SH-SY5Y (cell line): ENCODE results near the gene ENO4.

Experiments
- GATA2 ChIP-seq: IDR thresholded peaks from 2 replicates; pipeline ENCODE4 v1.6.1; 2011; ENCODE audit warnings: mild to moderate bottlenecking, low read depth, low read length
- GATA3 ChIP-seq: IDR thresholded peaks from 2 replicates; pipeline ENCODE4 v1.6.1; 2011; ENCODE audit warnings: low read depth, mild to moderate bottlenecking, low read length, moderate library complexity

DNA sequence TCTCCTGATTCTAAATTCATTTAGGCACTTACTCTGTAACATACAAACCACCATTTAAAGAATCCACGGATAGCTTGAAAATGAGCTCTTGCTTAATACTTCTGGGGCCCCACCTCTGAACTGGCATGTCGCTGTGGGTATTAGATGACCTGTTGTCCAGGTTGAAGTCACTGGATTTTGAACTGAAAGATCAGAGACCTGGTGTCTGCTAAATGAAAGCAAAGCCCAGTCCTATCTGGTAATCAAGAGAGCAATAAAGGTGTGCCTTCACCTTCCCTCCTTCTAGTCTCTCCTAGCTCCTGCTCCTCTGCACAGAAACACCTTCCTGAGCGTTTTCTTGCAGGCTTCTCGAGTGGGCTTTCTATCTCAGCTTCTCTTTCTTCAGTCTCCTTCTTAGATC is 4.4 kb downstream of the ENO4 start:
- no peak for TF ChIP-seq GATA2
- TF ChIP-seq GATA3: no peak
